Fibroblast of the conjunctiva (primary cell): ENCODE data around the gene BNC1.
"Not testable (repeated sequence)": the region's sequence is repeated elsewhere in the genome, so short reads cannot be mapped to it uniquely, and the experiment has no call there.

Experiments used
- DNase-seq: peaks from one replicate; pipeline ENCODE4 v3.0.0-alpha.2; 2010; ENCODE audit warnings: low read depth

The BNC1 gene

DNA sequence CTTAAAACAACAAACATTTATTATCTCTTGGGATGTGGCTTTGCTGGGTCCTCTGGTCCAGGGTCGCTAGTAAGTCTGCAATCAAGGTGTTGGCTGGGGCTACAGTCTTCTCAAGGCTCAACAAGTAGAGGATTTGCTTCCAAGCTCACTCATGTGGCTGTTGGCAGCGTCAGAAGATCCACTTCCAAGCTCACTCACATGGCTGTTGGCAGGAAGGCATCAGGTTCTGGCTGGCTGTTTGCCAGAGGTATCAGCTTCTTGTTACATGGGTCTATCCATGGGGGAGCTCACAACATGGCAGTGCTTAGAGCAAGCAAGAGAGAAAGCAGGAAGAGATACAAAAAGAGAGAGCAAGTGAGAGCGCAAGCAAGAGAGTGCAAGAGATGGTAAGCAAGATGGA, 15.0 kb upstream of the BNC1 start:
- DNase-seq, result no peak

DNA sequence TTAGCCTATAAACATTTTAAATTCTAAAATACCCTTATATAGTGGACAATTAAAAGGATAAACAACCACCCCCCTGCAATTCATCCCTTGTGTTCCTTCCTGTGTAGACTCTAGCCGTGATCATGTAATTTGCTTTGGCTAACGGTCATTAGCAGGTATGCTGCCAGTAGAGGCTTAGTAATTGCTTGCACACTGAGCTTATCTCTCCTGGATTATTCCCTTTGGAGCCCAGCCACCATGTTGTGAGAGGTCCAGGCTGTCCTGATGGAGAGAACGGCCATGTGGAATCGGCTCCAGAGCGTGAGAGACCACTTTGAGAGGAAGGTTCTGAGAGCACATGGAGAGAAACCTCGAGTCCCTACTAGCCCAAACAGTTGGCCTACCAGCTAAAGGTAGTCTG, 11.0 kb upstream of the BNC1 start:
- DNase-seq, result no peak

DNA sequence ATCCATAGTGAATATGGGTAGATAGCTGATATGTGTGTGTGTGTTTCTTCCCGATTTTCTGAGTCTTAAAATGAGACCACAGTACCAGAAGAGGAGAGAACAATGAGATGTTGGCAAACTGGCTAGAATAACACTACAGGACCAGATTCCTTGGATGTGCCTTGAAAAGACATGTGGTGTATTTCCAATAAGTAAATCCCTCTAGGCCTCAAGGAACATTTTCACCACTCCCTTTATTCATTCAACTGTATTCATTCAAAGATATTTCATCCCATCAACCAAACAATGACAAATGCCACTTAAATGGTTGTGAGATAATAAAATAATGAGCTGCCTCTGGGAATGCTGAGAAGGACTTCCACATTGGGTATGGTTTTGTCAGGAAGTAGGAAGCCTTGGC, 8.7 kb upstream of the BNC1 start:
- no peak for DNase-seq

DNA sequence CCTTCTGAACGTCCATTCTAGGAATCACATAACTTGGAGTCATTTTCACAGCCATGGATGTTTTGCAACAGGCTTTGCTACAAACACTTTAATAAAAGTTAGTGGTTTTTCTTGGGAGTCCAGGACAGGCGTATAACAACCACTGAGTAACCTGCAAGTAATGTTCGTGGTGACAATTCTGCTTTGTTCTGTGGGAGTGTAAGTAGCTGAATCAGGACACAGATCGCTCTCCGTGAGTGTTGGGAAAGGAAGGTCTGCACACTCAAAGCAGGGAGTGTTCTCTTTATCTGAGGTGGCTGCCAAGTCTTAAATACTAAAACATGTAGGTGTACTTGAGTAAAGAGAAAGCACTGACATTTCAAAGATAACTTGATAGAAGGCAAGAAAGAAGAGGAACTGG, 7.9 kb upstream of the BNC1 start:
- no peak for DNase-seq

DNA sequence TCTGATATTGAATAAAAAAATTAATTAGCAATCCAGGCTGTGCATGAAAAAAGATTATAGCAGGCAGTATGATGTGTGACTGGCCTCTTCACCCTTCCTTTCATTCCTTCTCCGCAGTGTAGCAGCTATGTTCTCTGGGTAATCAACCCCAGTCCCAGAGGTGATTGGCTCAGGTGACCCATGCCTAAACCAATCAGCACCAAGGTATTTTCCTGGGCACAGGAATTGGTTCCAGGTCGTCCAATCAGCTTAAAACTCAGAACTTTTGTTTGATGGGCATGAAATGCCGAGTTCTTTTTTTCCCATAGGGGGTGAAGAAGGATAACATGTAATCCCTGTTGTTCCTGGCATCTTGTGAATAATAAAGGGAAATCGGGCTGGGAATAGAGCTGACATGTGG, 5.8 kb upstream of the BNC1 start:
- DNase-seq, result no peak

DNA sequence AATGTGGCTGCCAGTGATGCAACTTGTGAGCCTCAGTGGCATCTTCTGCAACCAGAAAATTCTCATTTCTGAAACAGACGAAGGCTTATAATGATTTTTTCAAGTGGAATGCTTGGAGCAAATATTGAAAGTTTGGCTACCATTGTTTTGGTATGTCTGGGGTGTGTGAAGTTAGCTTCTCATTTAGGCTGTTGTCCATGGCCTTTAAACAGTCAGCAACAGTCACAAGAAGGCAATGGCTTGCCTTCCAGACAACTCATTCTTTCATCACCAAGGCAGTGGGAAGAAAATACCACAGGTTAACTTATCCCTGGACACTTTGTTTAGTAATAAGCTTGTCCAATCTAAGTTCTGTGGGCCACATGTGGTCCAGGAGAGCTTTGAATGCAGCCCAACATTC, 4.7 kb upstream of the BNC1 start:
- DNase-seq, result no peak

DNA sequence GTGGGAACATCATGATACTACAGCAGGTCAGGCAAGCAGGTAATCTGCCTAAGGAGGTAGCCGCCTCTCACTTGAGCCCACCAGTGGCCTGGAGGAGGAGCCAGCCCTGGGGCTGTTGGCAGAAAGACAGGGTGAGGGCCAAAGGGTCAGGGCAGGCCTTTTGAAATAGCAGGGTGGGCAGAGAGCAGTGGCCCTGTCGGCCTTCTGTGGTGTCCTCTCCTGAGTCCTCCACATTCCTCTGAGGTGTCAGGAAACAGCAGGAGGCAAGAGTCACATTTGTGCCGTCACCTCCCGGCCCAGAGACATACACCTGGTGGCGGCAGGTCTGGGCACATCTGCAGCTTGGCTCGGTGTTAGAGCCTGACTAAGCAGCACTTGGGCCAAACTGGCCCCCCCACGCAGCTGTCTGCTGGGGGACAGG, 3.9 kb upstream of the BNC1 start:
- no peak for DNase-seq

DNA sequence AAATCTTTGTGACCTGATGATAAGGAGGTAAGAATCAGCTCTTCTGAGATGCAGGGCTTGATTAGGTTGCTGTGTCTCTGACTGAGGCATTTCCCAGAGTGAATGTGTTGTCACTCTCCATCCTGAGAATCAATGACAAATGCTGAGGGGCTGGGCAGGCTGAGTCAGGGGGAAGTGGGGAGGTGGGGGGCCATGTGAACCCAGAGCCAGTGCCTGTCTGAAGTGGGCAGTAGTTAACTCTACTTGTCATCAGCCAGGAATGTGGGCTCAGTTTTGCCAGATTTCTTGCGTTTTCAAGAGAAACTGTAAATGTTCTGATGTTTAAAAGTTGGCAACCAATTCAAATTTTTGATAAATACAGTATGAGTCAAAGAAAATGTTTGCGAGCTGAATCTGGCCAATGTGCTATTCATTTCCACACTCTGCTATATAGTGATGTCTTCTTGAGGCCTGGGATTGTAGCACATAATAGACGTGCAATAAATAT, 3.1 kb upstream of the BNC1 start:
- peak; percentile 93 for DNase-seq

DNA sequence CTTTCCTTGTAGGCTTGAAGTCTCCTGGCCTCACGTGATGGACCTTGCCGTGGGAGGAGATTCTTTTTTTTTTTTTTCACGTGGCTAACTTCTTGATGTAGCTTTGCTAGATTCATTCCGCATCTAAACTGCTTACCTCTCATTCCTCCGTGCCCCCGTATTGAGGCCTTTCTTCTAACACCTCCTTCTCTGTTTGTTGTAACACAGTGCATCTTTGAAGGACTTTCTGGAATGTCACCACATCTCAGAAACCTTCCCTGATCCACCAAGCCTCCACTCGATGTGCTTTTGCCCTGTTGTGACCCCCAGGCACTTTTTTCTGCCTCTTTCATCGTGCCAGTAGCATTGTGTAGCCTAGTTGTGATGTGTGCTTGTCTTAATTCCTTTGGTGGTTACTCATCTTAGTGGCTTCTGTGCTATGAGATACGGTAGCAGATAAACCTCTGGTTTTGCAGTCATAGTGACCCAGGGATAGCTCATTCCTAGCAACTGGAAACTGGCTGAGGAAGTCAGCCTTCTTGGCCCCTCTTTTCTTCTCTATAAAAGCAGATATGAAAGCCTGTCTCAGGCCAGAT, 1.6 kb upstream of the BNC1 start:
- DNase-seq, result peak; percentile 40

DNA sequence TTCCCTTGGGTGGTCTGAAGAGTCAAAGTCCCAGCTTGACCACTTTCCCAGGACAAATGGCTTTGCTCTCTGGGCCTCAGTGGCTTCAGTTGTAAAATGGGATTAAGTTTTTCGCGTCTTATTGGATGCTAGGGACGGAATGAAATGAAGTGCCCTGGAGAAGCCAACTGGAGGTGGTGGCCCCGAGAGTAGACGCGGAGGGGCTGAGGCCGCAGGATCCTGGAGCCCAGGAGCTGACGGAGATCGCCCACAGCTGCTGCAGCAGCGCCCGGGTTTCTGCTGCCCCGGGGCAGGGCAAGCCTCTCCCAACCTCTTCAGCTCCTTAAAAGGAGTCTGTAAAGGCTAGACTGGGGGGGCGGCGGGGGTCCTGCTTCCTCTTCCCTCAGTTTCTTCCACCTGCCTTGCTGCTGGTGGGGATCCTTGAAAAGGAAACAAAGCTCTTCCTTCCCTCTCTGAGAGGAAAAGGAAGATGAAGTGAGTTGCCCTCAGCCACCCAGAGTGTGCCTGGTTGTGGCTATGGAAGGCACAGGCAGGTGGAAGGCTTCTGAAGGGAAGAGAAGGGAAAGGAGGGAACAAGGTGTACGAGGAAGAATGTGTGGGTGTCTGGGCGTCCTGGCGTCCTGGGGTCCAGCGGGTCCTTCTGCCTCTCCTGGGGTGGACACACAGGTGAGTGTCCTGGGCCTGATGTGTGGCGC, 967 bp upstream of the BNC1 start:
- DNase-seq, result no peak

DNA sequence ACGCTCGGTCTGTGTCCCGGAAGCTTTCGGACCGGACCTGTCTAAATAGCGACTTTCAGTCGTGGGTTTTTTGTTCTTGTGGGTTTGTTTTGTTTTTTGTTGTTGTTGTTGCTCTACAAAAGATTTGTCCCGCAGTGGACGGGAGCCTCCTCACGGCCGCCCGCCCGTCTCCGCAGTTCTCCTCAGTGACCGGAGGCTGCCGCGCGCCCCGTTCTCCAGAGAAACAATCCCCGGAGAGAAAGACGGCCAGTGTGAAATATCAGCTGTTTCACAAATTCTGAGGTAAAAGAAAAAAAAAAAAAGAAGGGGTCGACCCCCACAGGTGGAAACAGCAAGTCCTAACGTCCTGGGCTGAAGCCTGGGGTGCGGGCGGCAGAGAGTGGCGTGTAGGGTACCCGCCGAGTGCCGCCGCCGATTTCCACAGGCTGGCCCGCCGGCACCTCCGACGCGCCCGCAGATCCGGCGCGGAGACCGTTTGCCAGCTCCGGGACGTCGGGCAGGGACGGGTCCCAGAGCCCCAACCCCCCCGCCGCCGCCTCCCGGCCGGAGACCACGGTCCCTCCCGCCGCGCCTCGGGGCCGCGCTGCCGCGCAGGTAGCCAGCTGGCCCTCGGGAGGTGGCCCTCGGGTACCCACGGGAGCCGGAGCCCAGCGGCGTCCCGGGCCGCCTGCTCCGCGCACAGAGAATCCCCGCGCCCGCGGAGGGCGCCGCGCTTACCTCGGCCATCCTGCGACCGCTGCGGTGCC, 478 bp downstream of the BNC1 start:
- DNase-seq, result no peak

DNA sequence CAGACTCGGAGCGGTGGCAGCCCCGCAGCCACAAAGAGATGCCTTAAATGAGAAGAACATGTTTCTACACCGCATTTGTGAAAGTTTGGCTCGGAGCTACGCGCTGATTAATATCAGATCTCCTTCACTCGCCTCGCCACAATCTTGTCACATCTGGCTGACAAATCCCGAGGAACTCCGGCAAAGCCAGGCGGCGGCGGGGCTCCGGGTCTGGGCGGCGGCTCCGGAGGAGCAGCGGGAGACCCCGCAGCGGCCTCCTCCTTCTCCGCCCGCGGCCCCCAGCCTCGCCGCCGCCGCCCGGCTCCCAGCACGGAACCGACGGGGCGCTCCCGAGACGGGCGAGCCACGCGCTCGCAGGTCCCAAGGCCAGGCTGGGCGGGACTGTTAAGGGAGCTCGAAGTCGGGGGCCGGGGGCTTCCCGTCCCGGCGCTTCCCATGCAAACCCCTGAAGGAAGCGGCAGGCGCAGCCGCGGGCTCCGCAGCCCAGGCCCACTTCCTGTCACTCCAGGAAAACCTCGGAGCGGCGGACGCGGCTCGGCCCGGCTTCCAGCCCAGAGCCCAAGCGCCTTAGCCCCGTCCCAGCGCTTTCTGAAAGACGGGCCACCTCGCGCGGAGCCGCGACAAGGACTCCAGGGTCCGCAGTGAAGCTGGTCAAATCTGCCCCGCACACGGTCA, 1.2 kb downstream of the BNC1 start:
- DNase-seq, result no peak

DNA sequence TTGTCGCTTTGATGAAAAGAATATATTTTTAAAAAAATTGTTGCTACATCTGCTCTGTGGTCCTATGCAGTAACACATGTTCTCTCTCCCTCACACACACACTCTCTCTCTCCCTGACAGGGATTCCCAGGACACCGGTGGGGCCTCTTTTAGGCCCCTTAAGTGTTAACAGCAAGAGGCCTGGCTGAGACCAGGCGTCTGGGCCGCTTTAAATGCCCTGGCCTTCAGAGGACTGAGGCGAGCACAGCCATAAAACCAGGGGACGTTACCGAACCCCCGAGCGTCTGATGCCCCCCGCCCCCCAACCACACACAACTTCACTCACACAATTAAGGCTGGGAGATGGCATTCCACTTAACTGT, 1.7 kb downstream of the BNC1 start:
- DNase-seq, result no peak

DNA sequence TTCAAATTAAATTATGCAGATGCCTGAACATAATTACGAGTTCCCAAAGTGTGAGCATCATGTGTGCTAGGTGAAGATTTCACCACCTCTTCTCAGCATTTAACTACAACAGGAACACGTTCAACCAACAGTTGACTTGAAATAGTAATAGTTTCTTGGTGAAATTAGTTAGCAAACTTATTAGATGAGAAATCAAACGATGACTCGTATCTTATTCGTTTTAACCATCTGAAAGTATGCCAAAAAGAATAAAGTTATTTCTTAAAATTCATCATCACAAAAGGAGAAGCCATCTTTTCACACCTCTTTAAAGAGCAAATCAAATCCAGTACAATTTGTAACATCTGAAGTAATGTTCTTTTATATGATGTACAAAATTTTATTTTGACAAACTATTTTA, 2.3 kb downstream of the BNC1 start:
- no peak for DNase-seq

DNA sequence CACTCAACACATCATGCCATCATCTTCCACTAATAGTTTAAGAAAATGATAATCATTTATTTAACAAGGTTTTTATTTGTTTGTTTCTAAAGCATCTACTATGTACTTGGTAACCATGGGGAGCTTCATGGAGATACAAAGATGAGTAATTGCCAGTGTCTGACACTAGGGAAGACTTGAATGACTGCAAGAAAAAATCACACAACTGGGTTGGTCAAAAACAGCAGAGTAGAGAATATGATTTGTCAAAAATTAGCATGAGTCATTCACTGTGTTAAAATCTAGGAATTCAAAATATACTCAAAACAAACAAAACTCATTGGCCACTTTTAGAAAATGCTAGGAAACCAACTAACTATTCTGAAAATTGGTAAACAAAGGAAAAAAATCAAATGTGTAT, 6.3 kb downstream of the BNC1 start:
- peak; percentile 69 for DNase-seq

DNA sequence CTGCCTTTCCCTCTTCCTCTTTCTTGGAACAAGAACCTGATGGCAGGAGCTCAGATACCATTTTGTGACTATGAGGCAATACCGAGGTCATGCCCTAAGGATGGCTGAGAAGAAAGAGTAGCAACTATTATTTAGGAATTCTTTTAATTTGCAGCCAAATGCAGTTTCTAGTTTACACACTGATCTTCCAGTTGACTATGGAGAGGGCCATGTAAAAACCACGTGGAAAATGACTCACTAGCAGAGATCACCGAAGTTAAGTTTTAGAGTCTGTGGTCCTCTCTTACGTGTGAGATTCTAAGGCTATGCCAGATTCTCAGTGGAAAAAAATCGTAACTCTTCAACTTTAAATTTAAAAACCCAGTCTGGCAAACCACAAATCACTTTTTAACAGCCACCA, 7.8 kb downstream of the BNC1 start:
- no peak for DNase-seq

DNA sequence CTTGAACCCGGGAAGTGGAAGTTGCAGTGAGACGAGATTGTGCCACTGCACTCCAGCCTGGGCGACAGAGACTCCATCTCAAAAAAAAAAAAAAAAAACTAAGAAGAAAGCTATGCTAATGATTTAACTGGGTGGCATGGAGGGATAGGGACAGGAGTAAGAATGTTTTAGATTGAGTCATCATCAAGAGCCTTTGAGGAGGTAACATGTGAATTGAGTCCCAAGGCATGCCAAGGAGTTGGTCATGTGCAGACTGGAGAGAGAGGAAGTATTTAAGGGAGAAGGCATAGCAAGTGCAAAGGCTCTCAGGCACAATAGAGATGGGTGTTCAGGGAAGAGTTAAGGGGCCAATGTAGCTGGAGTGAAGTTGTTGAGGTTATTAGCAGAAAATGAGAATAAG, 9.1 kb downstream of the BNC1 start:
- DNase-seq, result no peak

DNA sequence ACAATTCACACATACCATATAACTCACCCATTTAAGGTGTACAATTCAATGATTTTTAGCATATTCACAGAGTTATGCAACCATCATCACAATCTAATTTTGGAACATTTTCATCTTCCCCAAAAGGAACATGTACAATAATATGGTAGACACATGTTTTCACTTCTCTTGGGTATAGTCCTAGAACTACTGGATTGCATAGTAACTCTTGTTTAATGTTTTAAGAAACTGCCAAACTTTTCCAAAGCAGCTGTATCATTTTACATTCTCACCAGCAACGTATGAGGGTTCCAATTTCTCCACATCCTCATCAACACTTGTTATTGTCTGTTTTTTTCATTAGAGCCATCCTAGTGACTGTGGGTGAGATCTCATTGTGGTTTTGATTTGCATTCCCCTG, 14.3 kb downstream of the BNC1 start:
- no peak for DNase-seq

DNA sequence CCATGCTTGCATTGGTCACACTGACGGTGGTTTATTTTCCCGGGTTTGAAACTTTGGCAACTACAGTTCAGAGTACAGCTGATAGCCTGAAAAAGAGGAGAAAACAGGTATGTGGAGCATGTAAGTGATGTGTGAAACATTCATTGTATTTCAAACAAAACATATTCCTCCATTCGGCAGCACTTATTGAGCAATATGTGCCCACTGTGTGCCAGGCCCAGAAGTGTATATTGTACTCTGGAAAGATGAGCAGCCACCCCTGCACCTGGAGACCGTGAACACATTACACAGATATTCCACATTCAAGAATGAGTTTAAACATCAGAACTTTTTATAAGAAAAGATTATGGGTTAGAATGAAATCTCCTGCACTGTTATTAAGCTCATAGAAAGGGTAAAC, 16.3 kb downstream of the BNC1 start:
- DNase-seq, result no peak

DNA sequence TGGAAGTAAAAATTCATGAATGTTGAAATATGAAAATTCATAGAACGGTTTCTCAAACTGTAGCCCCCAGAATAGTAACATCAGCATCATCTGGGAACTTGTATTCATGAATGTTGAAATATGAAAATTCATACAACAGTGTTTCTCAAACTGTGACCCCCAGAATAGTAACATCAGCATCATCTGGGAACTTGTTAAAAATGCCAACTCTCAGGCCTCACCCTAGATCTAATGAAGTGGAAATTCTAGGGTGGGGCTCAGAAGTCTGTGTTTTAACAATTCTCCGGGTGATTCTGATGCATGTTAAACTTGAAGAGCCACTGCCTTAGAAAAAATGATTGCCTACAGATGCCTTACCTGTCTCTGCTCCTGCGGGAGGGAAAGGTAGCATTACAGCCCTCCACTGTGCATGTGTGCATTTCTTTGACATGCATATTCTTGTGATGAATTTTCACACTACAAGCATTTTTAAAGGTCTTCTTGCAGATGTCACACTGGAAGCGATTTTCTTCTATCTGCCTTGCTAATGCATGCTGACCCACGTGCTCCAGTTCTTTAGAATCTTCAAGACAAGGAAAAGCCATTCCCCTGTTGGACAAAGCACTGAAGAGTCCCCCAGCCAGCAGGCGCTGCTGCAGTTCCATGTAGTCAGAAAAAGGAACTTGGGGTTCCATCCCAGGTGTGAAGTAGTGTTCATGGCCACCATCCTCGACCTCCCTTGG, 21.7 kb downstream of the BNC1 start:
- no peak for DNase-seq

DNA sequence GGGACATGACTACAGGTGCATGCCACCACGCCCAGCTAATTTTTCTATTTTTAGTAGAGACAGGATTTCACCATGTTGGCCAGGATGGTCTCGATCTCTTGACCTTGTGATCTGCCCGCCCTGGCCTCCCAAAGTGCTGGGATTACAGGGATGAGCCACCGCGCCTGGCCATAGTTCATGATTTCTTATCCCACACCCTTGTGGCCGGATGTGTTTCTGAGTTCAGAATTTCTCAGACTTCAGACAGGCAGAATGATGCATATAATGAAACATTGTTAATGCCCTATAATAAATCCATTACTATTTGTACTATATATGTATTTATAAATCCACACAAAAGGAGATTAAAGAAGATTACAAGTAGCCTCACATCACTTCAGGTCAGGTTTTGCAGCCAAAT, 22.3 kb downstream of the BNC1 start:
- not testable (repeated sequence) for DNase-seq

DNA sequence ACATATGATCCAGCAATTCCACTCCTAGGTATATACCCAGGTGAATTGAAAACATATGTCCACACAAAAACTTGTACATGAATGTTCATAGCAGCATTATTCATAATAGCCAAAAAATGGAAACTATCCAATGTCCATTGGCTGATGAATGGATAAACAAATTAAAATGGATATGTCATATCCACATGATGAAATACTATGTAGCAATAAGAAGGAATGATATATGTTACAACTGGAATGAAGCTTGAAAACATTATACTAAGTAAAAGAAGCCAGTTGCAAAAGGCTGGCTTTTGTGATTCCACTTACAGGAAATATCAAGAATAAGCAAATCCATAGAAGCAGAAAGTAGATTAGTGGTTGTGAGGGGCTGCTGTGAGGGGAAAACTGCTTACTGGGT, 33.7 kb downstream of the BNC1 start:
- DNase-seq, result peak; percentile 38

DNA sequence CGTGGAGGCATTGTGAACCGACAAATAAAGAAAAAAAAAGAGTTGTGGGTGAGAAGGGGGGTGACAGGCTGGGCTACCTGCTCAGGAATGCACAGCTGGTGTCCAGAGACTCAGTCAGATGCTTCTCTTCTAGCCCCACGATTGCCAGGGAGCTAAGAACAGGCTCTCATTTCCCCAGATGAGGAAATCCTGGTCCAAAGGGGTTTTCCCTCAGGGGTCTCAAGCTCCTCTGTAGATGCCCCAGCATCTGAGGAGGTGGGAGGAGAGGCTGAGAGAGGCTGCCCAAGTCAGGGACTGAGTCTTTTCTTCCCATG, 35.5 kb downstream of the BNC1 start:
- no peak for DNase-seq
